Measurements from ENCODE around the gene DPRX. TPM values are rescaled to one million over a fixed set of nuclear protein-coding genes. Genes with fewer than 3 reads are reported as not detected.

The DPRX gene
- total RNA-seq, 1 donor from 2014 or later: not detected

- Mint-ChIP-seq H3K27me3 (ENCODE audit: low read depth) (no peaks in the 10 kb centered on the region), H3K4me3 (ENCODE audit: unreplicated experiment) (no peak overlapping the region), H3K36me3 (ENCODE audit: low read depth) (no peaks in the 10 kb centered on the region), H3K27ac (ENCODE audit: unreplicated experiment) (no peak overlapping the region), H3K4me1 (ENCODE audit: low read depth) (no peaks in the 10 kb centered on the region), H3K9me3 (ENCODE audit: low read depth) (peaks cover 32% of the 10 kb centered on the region)
- no peak for DNase-seq (ENCODE audit: low spot score)
- no peak for TF ChIP-seq CTCF (IDR thresholded peaks at IDR 0.05)
Measured at GRCh38 chr19:53608381-53608780, 23.4 kb upstream of the DPRX start.

- Mint-ChIP-seq H3K4me1 (ENCODE audit: low read depth) (no peaks in the 10 kb centered on the region), H3K4me3 (ENCODE audit: unreplicated experiment) (no peak overlapping the region), H3K9me3 (ENCODE audit: low read depth) (peaks cover 33% of the 10 kb centered on the region), H3K27me3 (ENCODE audit: low read depth) (no peaks in the 10 kb centered on the region), H3K36me3 (ENCODE audit: low read depth) (no peaks in the 10 kb centered on the region), H3K27ac (ENCODE audit: unreplicated experiment) (no peak overlapping the region)
- TF ChIP-seq CTCF (IDR thresholded peaks at IDR 0.05): no peak
- DNase-seq (ENCODE audit: low spot score): no peak
Measured at GRCh38 chr19:53612762-53613526, 18.9 kb upstream of the DPRX start.

- Mint-ChIP-seq H3K27ac (ENCODE audit: unreplicated experiment) (no peak overlapping the region), H3K9me3 (ENCODE audit: low read depth) (peaks cover 22% of the 10 kb centered on the region), H3K36me3 (ENCODE audit: low read depth) (peaks cover 1% of the 10 kb centered on the region), H3K4me1 (ENCODE audit: low read depth) (no peaks in the 10 kb centered on the region), H3K27me3 (ENCODE audit: low read depth) (no peaks in the 10 kb centered on the region), H3K4me3 (ENCODE audit: unreplicated experiment) (no peak overlapping the region)
- DNase-seq (ENCODE audit: low spot score): no peak
- TF ChIP-seq CTCF (IDR thresholded peaks at IDR 0.05): no peak
Measured at GRCh38 chr19:53621885-53622740, 9.7 kb upstream of the DPRX start.

GRCh38 chr19:53624771-53625545 lies 6.8 kb upstream of the DPRX start:
- no peak for TF ChIP-seq CTCF (IDR thresholded peaks at IDR 0.05)
- Mint-ChIP-seq H3K9me3 (ENCODE audit: low read depth) (peaks cover 18% of the 10 kb centered on the region), H3K27ac (ENCODE audit: unreplicated experiment) (no peak overlapping the region)

GRCh38 chr19:53626486-53626885 lies 5.3 kb upstream of the DPRX start:
- TF ChIP-seq CTCF (IDR thresholded peaks at IDR 0.05): no peak
- Mint-ChIP-seq H3K4me1 (ENCODE audit: low read depth) (no peaks in the 10 kb centered on the region), H3K36me3 (ENCODE audit: low read depth) (no peaks in the 10 kb centered on the region), H3K27me3 (ENCODE audit: low read depth) (no peaks in the 10 kb centered on the region), H3K27ac (ENCODE audit: unreplicated experiment) (no peak overlapping the region), H3K4me3 (ENCODE audit: unreplicated experiment) (no peak overlapping the region), H3K9me3 (ENCODE audit: low read depth) (peaks cover 15% of the 10 kb centered on the region)
- DNase-seq (ENCODE audit: low spot score): no peak

More at GRCh38 chr19:53624771-53625545, 6.8 kb upstream of the DPRX start:
- Mint-ChIP-seq H3K27me3 (ENCODE audit: low read depth) (no peaks in the 10 kb centered on the region), H3K4me3 (ENCODE audit: unreplicated experiment) (no peak overlapping the region), H3K36me3 (ENCODE audit: low read depth) (no peaks in the 10 kb centered on the region), H3K4me1 (ENCODE audit: low read depth) (no peaks in the 10 kb centered on the region)
- DNase-seq (ENCODE audit: low spot score): no peak

All from chondrocyte (in vitro differentiated cells).